ENCODE measurements around the gene CLDN15.

CLDN15 gene

DNA sequence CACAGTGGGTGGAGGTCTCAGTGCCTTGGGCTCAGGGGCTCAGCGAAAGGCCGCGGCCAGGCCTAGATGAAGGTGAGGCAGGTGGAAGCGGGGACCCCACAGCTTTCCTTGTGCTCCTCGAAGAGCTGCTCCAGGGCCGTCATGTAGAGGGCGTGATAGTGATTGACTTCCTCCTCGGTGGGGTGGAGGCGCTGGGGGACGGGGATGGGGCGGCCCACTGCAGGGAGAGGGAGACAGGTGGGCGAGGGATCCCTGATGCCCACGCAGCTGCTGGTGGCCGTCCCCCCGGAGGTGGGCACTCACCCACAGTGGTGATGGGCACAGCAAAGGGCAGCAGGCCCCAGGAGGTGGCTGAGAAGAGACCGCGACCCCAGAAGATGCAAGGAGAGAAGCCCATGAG lies 41.7 kb downstream of the CLDN15 start:
- no peak for DNase-seq

DNA sequence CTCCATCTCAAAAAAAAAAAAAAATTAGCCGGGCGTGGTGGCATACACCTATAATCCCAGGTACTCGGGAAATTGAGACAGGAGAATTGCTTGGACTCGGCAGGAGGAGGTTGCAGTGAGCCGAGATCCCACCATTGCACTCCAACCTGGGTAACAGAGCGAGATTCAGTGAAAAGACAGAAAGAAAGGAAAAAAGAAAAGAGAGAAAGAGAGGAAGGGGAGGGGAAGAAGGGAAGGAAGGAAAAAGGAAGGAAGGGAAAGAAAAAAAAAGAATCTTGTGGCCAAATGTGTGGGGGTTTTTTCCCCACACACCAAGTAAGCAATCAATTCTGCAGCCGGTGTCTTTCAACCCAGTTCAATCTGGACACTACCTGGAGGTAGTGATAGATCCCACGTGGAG lies 48.5 kb downstream of the CLDN15 start:
- DNase-seq: no peak

DNA sequence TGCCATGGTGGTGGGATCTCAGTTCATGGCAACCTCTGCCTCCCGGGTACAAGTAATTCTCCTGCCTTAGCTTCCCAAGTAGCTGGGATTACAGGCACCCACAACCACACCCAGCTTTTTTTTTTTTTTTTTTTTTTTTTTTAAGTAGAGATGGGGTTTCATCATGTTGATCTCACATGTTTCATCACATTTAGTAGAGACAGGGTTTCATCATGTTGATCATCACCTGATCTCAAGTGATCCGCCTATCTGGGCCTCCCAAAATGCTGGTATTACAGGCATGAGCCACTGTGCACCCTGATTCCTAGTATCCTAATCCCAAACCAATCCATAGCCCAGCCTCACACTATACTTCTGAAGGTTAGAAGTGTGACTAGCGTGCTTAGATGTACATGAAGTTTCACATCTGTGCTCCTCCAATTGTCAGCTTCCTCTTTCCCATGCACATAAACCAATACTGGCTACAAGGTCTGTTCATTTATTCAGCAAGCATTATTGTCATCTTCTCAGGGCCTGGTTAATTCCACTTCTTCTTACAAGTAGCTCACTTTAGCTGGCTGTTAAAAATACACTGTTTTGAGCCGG lies 50.7 kb downstream of the CLDN15 start:
- no peak for DNase-seq

DNA sequence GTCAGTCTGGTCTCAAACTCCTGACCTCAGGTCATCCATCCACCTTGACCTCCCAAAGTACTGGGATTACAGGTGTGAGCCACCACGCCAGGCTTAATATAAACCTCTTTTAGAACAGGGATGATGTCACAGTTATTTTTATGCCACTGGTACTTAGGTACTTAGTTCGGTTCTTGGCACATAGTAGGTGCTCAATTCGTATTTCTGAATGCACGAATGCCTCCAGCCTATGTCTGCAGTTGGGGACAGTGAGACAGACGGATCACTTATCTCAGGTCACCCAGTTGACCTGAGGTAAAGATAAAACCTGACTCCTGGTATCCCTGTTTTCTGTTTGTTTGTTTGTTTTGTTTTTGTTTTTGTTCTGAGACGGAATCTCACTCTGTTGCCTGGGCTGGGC lies 51.4 kb downstream of the CLDN15 start:
- DNase-seq: no peak

DNA sequence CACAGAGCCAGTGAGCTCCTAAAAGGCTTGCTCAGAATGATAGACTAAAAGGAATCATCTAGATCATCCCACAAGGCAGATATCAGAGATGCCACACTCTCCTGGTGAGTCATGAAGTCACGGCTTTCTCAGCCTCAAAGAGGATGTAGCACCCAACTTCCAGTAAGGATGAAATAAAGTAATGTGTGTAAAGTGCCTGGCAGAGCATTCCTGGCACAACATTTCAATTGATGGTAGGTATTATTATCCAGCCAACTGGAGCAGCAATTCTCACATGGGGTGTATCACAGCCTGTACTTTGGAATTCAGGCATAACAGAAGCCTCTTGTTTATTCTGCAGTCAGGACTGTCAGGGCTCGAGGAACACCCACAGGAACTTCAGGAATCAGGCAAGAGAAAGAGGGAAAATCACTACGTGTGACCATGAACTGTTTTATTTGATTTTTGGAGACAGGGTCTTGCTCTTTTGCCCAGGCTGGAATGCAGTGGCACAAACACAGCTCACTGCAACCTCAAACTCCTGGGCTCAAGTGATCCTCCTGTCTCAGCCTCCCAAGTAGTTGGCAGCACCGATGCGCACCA lies 52.3 kb downstream of the CLDN15 start:
- no peak for DNase-seq
